ENCODE measurements around the gene S100A1. TPM values are rescaled to one million over a fixed set of nuclear protein-coding genes. Genes with fewer than 3 reads are reported as not detected.
A peak's percentile ranks its signal among the peaks of the same experiment; 100 is the strongest.

S100A1 gene
- total RNA-seq, 1 experiment from 2014 or later: not detected

DNA sequence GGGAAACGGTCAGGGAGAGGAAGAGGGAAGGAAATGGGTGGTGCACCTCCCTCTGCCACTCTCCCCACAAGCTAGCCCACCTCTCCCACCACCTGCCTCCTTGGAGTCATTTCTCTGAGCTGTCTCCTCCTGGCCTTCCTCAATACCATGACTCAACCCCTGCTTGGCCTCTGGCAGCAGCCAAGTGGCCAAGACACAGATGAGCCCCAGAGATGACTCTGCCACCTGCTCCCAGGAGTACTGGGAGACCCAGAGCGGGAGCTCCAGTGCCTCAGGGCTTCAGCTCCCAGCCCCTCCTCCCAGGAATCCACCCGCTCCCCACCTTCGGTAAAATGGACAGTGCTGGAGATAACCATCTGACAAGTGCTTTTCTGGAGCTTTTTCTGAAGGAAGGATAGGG lies 17.9 kb upstream of the S100A1 start:
- intact Hi-C loops (cut with micrococcal nuclease): loop anchor here (2.0 kb wide), 1 partner anchor 14 kb away; no protein-coding TSS in a partner anchor
- Mint-ChIP-seq H3K36me3 (ENCODE audit: insufficient read depth, unreplicated experiment) (peaks cover 55% of the 10 kb centered on the region), H3K27ac (ENCODE audit: low read depth, unreplicated experiment) (peak overlapping the region; percentile 94), H3K9me3 (ENCODE audit: unreplicated experiment) (no peaks in the 10 kb centered on the region), H3K4me1 (ENCODE audit: insufficient read depth, unreplicated experiment) (peaks cover 56% of the 10 kb centered on the region), H3K4me3 (ENCODE audit: unreplicated experiment) (peak overlapping the region; percentile 90), H3K27me3 (ENCODE audit: insufficient read depth, unreplicated experiment) (no peaks in the 10 kb centered on the region)
- POLR2A ChIA-PET: interaction anchor here (0.6 to 27.9 kb wide), 19 partner anchors 12 to 1082 kb away, joined by 3 to 1272 read pairs (median 6); partner anchors contain the start of genes CHTOP, ILF2, S100A1 and S100A13
- peak; percentile 95 for DNase-seq (ENCODE audit: unreplicated experiment)
- TF ChIP-seq, protein P1, sequence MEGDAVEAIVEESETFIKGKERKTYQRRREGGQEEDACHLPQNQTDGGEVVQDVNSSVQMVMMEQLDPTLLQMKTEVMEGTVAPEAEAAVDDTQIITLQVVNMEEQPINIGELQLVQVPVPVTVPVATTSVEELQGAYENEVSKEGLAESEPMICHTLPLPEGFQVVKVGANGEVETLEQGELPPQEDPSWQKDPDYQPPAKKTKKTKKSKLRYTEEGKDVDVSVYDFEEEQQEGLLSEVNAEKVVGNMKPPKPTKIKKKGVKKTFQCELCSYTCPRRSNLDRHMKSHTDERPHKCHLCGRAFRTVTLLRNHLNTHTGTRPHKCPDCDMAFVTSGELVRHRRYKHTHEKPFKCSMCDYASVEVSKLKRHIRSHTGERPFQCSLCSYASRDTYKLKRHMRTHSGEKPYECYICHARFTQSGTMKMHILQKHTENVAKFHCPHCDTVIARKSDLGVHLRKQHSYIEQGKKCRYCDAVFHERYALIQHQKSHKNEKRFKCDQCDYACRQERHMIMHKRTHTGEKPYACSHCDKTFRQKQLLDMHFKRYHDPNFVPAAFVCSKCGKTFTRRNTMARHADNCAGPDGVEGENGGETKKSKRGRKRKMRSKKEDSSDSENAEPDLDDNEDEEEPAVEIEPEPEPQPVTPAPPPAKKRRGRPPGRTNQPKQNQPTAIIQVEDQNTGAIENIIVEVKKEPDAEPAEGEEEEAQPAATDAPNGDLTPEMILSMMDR (IDR thresholded peaks at IDR 0.05; ENCODE audit: unreplicated experiment): no peak
- TSS peak; percentile 1 for BruUV-seq (replicated peaks)
- CTCF ChIA-PET: interaction anchor here (0.6 to 11.8 kb wide), 9 partner anchors 8 to 1646 kb away, joined by 3 to 214 read pairs (median 4); partner anchors contain the start of genes S100A1 and S100A13

GRCh38 chr1:153610811-153611301 lies 17.4 kb upstream of the S100A1 start:
- ChIA-PET POLR2A (interaction anchor here (0.5 to 46.1 kb wide), 23 partner anchors 5 to 571 kb away, joined by 3 to 1272 read pairs (median 9); partner anchors contain the start of genes CHTOP, ILF2, S100A1 and S100A13), CTCF (interaction anchor here (0.7 to 11.8 kb wide), 8 partner anchors 17 to 1646 kb away, joined by 3 to 214 read pairs (median 22); partner anchors contain the start of genes S100A1 and S100A13)
- Mint-ChIP-seq H3K36me3 (ENCODE audit: insufficient read depth, unreplicated experiment) (peaks cover 50% of the 10 kb centered on the region), H3K27me3 (ENCODE audit: insufficient read depth, unreplicated experiment) (no peaks in the 10 kb centered on the region), H3K4me3 (ENCODE audit: unreplicated experiment) (peak overlapping the region; percentile 90), H3K4me1 (ENCODE audit: insufficient read depth, unreplicated experiment) (peaks cover 62% of the 10 kb centered on the region), H3K27ac (ENCODE audit: low read depth, unreplicated experiment) (peak overlapping the region; percentile 94), H3K9me3 (ENCODE audit: unreplicated experiment) (no peaks in the 10 kb centered on the region)
- peak; percentile 99 for DNase-seq (ENCODE audit: unreplicated experiment)
- no TSS peak for BruUV-seq (replicated peaks)
- intact Hi-C loops (cut with micrococcal nuclease): loop anchor here (1.0 to 2.0 kb wide), 2 partner anchors 14 to 60 kb away; no protein-coding TSS in a partner anchor
- TF ChIP-seq, protein P1 (IDR thresholded peaks at IDR 0.05; ENCODE audit: unreplicated experiment): no peak

- peak overlapping the region; percentile 90 for H3K4me3 Mint-ChIP-seq (ENCODE audit: unreplicated experiment)
- H3K36me3 Mint-ChIP-seq (ENCODE audit: insufficient read depth, unreplicated experiment): peaks cover 45% of the 10 kb centered on the region
- TSS peak; percentile 86 for BruUV-seq (replicated peaks)
- no peaks in the 10 kb centered on the region for H3K9me3 Mint-ChIP-seq (ENCODE audit: unreplicated experiment)
- POLR2A ChIA-PET: interaction anchor here (0.5 to 46.1 kb wide), 25 partner anchors 4 to 1619 kb away, joined by 3 to 1272 read pairs (median 11); partner anchors contain the start of genes CHTOP, ILF2, JTB and S100A1
- intact Hi-C loops (cut with micrococcal nuclease): loop anchor here (1.0 to 2.0 kb wide), 2 partner anchors 15 to 60 kb away; no protein-coding TSS in a partner anchor
- TF ChIP-seq, protein P1 (IDR thresholded peaks at IDR 0.05; ENCODE audit: unreplicated experiment): no peak
- peaks cover 67% of the 10 kb centered on the region for H3K4me1 Mint-ChIP-seq (ENCODE audit: insufficient read depth, unreplicated experiment)
- H3K27ac Mint-ChIP-seq (ENCODE audit: low read depth, unreplicated experiment): peak overlapping the region; percentile 94
- H3K27me3 Mint-ChIP-seq (ENCODE audit: insufficient read depth, unreplicated experiment): no peaks in the 10 kb centered on the region
- DNase-seq (ENCODE audit: unreplicated experiment): no peak
- CTCF ChIA-PET: interaction anchor here (1.4 to 11.8 kb wide), 7 partner anchors 16 to 116 kb away, joined by 5 to 214 read pairs (median 37); partner anchors contain the start of genes CHTOP, S100A1 and S100A13
These were observed 16.9 kb upstream of the S100A1 start for GRCh38 chr1:153611356-153611755.

DNA sequence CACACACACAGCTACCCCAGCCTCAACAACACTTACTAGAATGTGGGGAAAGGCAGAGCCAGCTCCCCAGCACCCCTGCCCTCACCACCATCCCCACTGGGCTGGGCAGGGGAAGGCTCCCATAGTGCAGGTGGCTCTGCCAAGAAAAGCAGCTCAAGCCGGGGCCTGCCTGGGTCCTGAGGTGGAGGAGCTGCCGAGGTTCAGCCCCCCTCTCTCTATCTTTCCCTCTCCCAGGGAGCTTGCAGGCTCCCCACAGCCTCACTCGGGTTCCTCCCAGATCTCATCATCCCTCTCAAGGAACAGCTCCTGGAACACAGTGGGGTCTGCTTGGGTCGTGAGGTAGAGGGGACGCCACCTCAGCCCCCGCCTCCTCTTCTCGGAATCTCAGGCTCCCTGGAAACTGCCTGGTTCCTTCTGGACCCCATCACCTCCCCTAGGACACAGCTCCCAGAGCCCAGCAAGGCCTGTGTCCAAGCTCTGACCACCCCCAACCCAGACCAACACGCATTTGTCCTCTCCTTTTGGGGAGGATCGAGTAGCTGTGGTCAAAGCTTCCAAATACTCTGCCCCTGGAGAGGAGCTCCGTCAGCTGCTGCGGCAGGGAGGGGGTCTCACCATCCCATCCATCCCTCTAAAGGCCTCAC lies 16.0 kb upstream of the S100A1 start:
- Mint-ChIP-seq H3K4me1 (ENCODE audit: insufficient read depth, unreplicated experiment) (peaks cover 75% of the 10 kb centered on the region), H3K27ac (ENCODE audit: low read depth, unreplicated experiment) (peak overlapping the region; percentile 94), H3K36me3 (ENCODE audit: insufficient read depth, unreplicated experiment) (peaks cover 36% of the 10 kb centered on the region), H3K27me3 (ENCODE audit: insufficient read depth, unreplicated experiment) (no peaks in the 10 kb centered on the region), H3K9me3 (ENCODE audit: unreplicated experiment) (no peaks in the 10 kb centered on the region), H3K4me3 (ENCODE audit: unreplicated experiment) (peak overlapping the region; percentile 90)
- CTCF ChIA-PET: interaction anchor here (0.6 to 11.8 kb wide), 18 partner anchors 10 to 358 kb away, joined by 3 to 214 read pairs (median 4); partner anchors contain the start of genes CHTOP, S100A1 and S100A13
- intact Hi-C loops (cut with micrococcal nuclease): no loop called here
- POLR2A ChIA-PET: interaction anchor here (0.5 to 46.1 kb wide), 41 partner anchors 3 to 1620 kb away, joined by 3 to 1272 read pairs (median 7); partner anchors contain the start of genes CHTOP, CREB3L4, GATAD2B and ILF2
- TF ChIP-seq, protein P1 (IDR thresholded peaks at IDR 0.05; ENCODE audit: unreplicated experiment): no peak
- DNase-seq (ENCODE audit: unreplicated experiment): peak; percentile 65
- no TSS peak for BruUV-seq (replicated peaks)
